ENCODE data around the gene TNFRSF6B. TPM values are rescaled to one million over a fixed set of nuclear protein-coding genes. Genes with fewer than 3 reads are reported as not detected.

Gene TNFRSF6B
- total and polyA plus RNA-seq, 10 donors: 8.9 to 104 (median 31.0) TPM

GRCh38 chr20:63689046-63690002, 7.1 kb upstream of the TNFRSF6B start:
- H3K27me3 ChIP-seq (replicated peaks in 1 of 7): peaks cover 0 to 6% (median 0%) of the 10 kb centered on the region in 7 donors
- peak overlapping the region in 7 of 8 donors; percentile 85 to 90 (median 89) for H3K27ac ChIP-seq
- H3K9me3 ChIP-seq: no peaks in the 10 kb centered on the region
- DNase-seq: no peak
- TF ChIP-seq POLR2A (IDR thresholded peaks at IDR 0.05) (no peak), POLR2AphosphoS5 (IDR thresholded peaks at IDR 0.05) (peak in 2 of 3 donors; percentile 25 to 44)
- TF ChIP-seq, protein P1, sequence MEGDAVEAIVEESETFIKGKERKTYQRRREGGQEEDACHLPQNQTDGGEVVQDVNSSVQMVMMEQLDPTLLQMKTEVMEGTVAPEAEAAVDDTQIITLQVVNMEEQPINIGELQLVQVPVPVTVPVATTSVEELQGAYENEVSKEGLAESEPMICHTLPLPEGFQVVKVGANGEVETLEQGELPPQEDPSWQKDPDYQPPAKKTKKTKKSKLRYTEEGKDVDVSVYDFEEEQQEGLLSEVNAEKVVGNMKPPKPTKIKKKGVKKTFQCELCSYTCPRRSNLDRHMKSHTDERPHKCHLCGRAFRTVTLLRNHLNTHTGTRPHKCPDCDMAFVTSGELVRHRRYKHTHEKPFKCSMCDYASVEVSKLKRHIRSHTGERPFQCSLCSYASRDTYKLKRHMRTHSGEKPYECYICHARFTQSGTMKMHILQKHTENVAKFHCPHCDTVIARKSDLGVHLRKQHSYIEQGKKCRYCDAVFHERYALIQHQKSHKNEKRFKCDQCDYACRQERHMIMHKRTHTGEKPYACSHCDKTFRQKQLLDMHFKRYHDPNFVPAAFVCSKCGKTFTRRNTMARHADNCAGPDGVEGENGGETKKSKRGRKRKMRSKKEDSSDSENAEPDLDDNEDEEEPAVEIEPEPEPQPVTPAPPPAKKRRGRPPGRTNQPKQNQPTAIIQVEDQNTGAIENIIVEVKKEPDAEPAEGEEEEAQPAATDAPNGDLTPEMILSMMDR (IDR thresholded peaks at IDR 0.05 in 8 of 11, conservative IDR thresholded peaks at IDR 0.05 in 3 of 11): no peak
- no peak overlapping the region for H3K4me3 ChIP-seq
- H3K4me1 ChIP-seq: peaks cover 15 to 88% (median 69%) of the 10 kb centered on the region in 6 donors
- intact Hi-C loops (cut with DNase I; ENCODE audit: low total_unique reads): no loop called here
- H3K36me3 ChIP-seq: peaks cover 0 to 22% (median 5%) of the 10 kb centered on the region in 6 donors
- WGBS, 5 donors: 80 to 95% (median 86%) methylated on average over 24 to 44 of the region's 44 CpGs

DNA sequence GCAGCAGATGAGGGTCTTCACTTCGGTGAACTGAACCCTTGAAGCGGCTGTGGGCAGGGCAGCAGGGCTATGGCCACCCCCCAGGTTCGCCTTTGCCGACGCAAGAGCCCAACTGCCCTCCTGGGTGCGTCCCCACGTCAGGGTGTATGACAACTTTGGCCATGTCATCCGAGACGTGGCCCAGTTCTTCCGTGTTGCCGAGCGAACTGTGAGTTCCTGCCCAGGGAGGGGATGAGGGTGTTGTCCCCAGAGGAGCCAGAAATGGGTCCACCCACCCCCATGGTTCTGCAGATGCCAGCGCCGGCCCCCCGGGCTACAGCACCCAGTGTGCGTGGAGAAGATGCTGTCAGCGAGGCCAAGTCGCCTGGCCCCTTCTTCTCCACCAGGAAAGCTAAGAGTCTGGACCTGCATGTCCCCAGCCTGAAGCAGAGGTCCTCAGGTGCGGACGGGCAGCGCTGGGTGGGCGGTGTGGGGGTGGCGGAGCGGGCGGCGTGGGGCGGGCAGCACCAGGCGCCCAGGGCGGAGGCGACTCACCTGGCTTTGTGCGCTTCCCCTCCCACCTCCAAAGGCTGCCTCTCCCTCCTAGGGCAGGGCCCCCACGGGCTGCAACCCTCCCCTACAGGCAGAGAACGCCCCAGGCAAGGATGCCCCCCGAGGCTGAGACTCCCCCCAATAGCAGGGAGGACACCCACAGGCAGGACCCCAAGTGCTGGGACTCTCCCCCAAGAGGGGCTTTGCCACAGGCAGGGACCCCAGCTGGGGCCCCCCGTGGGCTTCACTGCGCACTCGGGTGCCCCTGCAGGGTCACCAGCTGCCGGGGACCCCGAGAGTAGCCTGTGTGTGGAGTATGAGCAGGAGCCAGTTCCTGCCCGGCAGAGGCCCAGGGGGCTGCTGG, 6.2 kb upstream of the TNFRSF6B start:
- peak in 2 of 3 donors; percentile 2 to 15 for TF ChIP-seq POLR2AphosphoS5 (IDR thresholded peaks at IDR 0.05)
- TF ChIP-seq, protein P1 (IDR thresholded peaks at IDR 0.05 in 8 of 11, conservative IDR thresholded peaks at IDR 0.05 in 3 of 11): no peak
- H3K36me3 ChIP-seq: peaks cover 0 to 31% (median 7%) of the 10 kb centered on the region in 6 donors
- WGBS, 5 donors: 90 to 92% (median 92%) methylated on average over 15 to 40 of the region's 40 CpGs
- H3K27me3 ChIP-seq (replicated peaks in 1 of 7): peaks cover 0 to 6% (median 0%) of the 10 kb centered on the region in 7 donors
- H3K27ac ChIP-seq: peak overlapping the region in 6 of 8 donors; percentile 29 to 90 (median 88)
- no peaks in the 10 kb centered on the region for H3K9me3 ChIP-seq
- DNase-seq: peak; percentile 72
- no peak overlapping the region for H3K4me3 ChIP-seq
- H3K4me1 ChIP-seq: peaks cover 15 to 85% (median 64%) of the 10 kb centered on the region in 6 donors
- intact Hi-C loops (cut with DNase I; ENCODE audit: low total_unique reads): no loop called here

- peak; percentile 75 for DNase-seq
- no peak overlapping the region for H3K4me3 ChIP-seq
- H3K27me3 ChIP-seq (replicated peaks in 1 of 7): peaks cover 0 to 6% (median 0%) of the 10 kb centered on the region in 7 donors
- peaks cover 0 to 40% (median 7%) of the 10 kb centered on the region in 6 donors for H3K36me3 ChIP-seq
- peak overlapping the region in 7 of 8 donors; percentile 26 to 90 (median 44) for H3K27ac ChIP-seq
- intact Hi-C loops (cut with DNase I; ENCODE audit: low total_unique reads): no loop called here
- no peaks in the 10 kb centered on the region for H3K9me3 ChIP-seq
- no peak for TF ChIP-seq POLR2A (IDR thresholded peaks at IDR 0.05)
- TF ChIP-seq POLR2AphosphoS5 (IDR thresholded peaks at IDR 0.05): peak in 2 of 3 donors; percentile 33 to 54
- peaks cover 18 to 85% (median 60%) of the 10 kb centered on the region in 6 donors for H3K4me1 ChIP-seq
- WGBS, 5 donors: 68 to 92% (median 78%) methylated on average over 15 to 24 of the region's 24 CpGs
These were observed 5.3 kb upstream of the TNFRSF6B start for GRCh38 chr20:63690898-63691710.
